Activated T-helper 9 cell treated with anti-CD3 and anti-CD28 coated beads, Interleukin-2, amount 50 U/mL, for 16 hours (primary cell): Measurements from ENCODE around the gene PRRX1.

Experiments
- DNase-seq: peaks from one replicate; pipeline ENCODE4 v3.0.0-alpha.2; 2020; ENCODE audit warnings: low read depth

The PRRX1 gene

DNA sequence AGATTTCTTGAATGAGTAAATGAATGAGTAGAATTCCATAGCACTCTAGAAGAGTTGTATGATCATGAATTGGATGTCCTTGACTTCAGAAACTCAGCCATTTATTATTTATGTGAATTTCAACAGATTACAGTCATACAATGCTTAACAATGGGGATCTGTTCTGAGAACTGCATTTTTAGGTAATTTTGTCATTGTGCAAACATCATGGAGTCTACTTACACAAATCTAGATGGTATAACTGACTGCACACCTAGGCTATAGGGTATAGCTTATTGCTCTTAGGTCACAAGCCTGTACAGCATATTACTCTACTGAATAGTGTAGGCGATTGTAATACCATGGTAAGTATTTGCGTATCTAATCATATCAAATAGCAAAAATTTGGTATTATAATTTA, 59.6 kb downstream of the PRRX1 start:
- DNase-seq = no peak

DNA sequence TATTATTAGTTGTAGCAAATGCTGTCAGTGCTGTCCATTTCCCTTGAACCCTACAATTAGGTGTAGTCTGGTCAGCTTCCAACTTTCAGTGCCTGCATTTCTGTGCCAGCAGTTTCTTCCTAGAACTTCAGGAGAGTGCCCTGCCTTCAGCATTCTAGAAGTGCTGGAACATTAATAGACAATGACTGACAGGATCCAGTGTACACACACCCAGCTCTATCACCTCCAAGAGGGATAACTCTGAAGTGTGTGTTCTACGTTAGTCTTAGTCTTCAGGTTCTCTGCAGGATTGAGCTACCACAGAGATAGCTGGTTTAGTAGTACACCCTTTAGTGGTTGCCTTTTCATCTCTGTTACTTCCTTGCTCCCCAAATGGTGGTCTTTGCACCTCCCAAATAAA, 61.4 kb downstream of the PRRX1 start:
- no peak for DNase-seq

- DNase-seq = no peak
Measured at GRCh38 chr1:170727963-170728362, 64.0 kb downstream of the PRRX1 start.

DNA sequence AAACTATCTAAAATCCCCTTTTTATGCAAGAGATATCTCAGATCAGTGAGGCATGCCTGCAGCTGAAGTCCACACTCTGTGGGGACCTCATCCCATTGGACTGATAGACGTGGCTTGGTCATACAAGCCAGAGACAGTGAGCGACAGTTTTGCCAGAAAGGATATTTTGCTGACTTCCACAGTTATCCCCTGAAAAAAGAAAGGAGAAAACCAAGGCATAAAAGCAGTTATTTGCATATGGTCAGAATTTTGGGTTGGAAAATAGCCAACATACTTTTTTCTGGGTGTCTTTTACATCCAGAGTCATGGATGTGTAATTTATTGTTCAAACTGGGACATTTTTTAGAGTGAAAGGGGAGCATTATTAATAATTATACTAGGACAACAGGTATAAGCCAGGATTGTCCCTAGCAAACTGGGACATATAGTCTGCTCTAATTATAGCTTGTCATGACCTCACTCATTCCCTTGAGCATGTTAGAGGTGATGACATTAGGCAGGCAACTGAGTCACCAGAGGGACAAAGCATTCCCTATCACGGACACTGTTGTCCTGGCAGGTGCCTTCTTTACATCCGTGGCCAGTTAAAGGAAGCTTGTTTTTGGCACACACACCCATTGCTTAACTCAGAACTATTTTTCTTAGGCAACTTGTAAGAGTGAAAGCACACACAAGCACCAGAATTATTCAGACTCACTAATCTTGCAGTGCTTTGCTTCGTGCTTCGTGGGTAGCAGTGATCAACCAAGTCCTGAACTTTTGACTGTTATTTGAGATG, 65.5 kb downstream of the PRRX1 start:
- DNase-seq = no peak

- no peak for DNase-seq
Measured at GRCh38 chr1:170730014-170730413, 66.1 kb downstream of the PRRX1 start.

GRCh38 chr1:170730438-170730837, 66.5 kb downstream of the PRRX1 start:
- no peak for DNase-seq

DNA sequence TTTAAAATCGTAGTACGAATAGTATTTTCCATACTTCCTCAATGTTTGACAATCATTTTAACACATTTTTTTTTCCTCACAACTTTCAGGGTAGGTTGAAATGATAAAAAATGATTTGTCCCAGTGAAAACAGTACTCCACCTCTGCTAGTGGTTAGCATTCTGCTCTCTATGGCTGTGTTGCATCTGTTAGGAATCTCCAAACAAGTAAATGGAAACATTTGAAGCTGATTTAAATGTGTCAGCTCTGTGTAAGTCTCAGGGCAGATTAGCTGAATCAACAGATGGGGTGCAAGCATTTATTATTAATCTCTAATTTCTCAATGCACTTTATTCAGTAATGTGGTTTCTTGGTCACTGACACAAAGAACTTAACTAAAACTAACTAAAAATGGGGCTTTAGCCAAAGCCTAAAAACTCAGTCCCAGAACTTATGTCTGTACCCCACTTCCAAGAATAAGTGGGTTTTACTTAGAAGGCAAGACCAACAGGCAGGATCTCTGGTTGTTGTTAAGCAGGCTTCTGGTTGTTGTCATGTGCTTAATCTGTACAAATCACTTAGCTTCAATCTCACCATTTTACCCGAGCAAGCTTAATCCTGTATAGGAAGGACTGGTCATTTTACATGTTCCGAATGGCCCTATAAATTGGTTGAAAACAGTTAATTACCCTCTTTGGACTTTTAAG, 67.8 kb downstream of the PRRX1 start:
- DNase-seq = no peak

- no peak for DNase-seq
Measured at GRCh38 chr1:170732252-170732588, 68.3 kb downstream of the PRRX1 start.

DNA sequence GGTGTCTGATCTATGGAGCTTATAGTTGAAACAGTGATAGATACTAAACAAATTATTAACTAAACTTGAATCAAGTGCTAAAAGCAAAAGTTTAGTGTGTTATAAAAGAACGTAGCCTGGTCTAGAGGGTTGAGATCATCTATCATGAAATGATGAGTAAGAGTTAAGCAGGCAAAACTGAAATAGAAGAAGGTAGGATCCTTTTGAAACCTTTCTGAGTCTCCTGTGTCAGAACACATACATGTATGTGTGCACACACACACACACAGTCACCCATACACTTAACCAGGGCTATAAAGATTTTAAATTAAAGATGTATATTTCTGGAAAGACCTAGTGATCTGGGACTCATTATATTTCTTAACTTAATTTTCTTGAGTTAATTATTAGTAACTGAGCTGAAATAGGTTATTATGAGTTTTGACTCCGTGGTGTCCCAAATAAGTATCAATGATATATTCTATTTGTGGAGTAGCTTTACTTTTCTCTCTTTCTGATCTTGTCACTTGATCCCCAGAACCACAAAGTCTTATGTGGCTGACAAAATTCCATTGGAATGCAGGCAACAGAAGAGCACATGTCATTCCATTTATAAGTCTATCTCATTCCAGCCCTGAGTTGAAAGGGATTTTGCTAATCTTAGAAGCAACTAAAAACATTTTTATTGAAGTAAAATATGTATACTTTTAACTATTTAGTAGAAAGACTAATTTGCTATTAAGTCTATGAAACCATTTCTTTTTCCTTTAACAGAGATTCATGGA, 70.7 kb downstream of the PRRX1 start:
- DNase-seq = no peak

- DNase-seq = no peak
Measured at GRCh38 chr1:170735366-170736263, 71.7 kb downstream of the PRRX1 start.

GRCh38 chr1:170739803-170740202, 75.9 kb downstream of the PRRX1 start:
- DNase-seq = no peak

DNA sequence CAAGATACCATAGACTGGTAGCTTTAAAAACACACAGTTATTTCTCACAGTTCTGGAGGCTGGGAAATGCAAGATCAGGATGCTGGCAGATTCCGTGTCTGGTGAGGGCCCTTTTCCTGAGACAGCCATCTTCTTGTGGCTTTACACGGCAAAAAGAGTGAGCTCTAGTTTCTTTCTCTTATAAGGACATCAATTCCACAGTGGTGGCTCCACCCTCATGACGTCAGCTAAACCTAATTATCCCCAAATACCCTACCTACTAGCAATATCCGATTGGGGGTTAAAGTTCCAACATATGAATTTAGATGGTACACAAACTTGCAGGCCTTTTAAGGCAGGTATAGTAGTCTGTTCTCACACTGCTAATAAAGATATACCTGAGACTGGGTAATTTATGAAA, 77.7 kb downstream of the PRRX1 start:
- no peak for DNase-seq

DNA sequence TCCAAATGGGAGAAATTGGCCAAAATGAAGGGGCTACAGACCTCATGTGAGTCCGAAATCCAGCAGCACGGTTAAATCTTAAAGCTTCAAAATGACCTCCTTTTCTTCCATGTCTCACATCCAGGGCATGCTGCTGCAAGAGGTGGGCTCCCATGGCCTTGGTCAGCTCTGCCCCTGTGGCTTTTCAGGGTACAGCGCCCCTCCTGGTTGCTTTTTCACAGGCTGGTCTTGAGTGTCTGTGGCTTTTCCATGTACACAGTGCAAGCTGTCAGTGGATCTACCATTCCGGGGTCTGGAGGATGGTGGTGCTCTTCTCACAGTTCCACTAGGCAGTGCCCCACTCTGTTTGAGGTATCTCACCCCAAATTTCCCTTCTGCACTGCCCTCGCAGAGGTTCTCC, 78.7 kb downstream of the PRRX1 start:
- DNase-seq = no peak

GRCh38 chr1:170743083-170743482, 79.2 kb downstream of the PRRX1 start:
- no peak for DNase-seq

DNA sequence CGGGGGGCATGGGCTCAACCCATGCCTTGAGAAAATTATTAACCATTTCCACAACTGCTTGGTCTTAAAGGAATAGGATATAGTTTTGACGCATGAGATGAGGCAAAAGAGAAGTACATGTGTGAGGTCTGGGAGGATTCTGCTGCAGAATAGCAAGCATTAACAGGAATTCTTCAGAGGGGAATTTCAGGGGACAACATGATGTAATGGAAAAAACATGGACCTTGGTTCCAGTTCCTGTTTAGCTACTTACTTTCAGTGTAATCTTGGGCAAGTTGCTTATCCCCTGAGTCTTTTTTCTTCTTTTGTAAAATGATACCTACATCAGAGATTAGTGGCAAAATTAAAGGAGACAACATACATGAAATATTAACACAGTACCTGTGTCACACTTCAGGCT, 85.6 kb downstream of the PRRX1 start:
- no peak for DNase-seq

- no peak for DNase-seq
Measured at GRCh38 chr1:170749959-170750358, 86.0 kb downstream of the PRRX1 start.

DNA sequence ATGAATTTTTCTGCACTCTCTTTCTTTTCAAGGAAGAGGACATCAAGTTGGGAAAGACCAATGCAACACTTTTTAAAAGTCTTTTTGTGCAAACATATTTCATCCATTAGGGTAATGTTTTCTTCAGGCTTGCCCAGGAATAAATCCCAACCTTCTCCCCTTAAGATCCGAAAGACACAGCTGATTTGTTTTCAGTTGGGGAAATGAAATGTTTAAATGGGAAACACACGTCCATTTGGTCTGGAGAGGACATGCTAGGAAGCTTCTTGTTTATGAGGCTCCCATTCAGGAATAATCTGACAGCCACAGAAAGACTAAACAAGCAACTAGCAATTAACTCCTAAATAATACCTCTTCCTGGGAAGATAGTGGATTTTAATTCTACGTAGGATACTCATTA, 91.9 kb downstream of the PRRX1 start:
- DNase-seq = no peak

- DNase-seq = no peak
Measured at GRCh38 chr1:170758992-170759391, 95.1 kb downstream of the PRRX1 start.

DNA sequence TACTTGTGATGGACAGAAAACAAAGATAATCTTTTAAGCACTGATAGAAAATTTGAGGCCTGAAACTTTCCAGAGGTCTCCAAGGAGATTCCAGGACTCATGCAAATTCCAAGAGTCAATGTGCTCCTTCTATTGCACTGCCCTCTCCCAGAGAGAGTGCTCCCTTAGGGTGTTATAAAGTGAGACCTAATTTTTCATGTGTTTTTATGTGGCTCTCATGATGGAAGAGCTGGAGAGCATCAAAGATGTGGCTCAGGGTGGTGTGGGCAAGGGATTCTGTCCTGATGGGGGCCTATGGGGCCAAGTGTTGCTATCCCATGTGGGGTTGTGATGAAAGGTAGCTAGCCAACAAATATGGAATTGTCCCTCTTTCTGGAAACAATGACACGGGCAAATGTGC, 101.3 kb downstream of the PRRX1 start:
- no peak for DNase-seq

- no peak for DNase-seq
Measured at GRCh38 chr1:170765712-170766330, 101.9 kb downstream of the PRRX1 start.

GRCh38 chr1:170768929-170769328, 105.0 kb downstream of the PRRX1 start:
- DNase-seq = no peak

DNA sequence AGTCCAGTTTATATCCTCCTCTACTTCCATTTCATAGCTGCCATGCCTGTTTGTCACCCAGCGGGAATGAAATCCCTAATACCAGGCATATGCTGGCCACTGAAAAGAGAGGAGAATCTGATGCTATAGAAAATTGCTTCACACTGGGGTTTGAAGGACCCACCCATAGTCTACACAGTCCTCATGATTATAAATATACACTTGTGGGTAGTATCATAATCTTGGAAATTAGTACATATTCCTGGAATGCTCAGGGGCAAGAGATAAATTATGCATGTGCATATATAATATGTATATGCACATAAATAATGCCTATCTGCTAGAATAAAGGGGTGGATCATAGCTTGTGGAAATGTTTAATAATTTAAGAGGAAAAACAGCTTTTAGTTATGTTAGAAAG, 105.8 kb downstream of the PRRX1 start:
- no peak for DNase-seq
